Ectodermal cell (in vitro differentiated cells): ENCODE measurements around the gene CNPY1.

Experiments used
- H3K27ac ChIP-seq: 2 replicates; pipeline ENCODE4 v1.7.0; 2013; ENCODE audit warnings: mild to moderate bottlenecking, low read depth, low read length; ENCODE audit not compliant: insufficient read depth, poor library complexity, severe bottlenecking
- H3K27me3 ChIP-seq: 2 replicates; pipeline ENCODE4 v1.7.0; 2013; ENCODE audit warnings: mild to moderate bottlenecking, low read length; ENCODE audit not compliant: insufficient read depth, control insufficient read depth, poor library complexity, severe bottlenecking
- H3K36me3 ChIP-seq: one replicate; pipeline ENCODE4 v1.7.0; 2013; ENCODE audit warnings: low read length; ENCODE audit not compliant: control insufficient read depth, insufficient read depth
- H3K4me1 ChIP-seq: one replicate; pipeline ENCODE4 v1.7.0; 2013; ENCODE audit warnings: low read length; ENCODE audit not compliant: control insufficient read depth, insufficient read depth
- H3K4me3 ChIP-seq: 2 replicates; pipeline ENCODE4 v1.7.0; 2013; ENCODE audit warnings: low read depth, low read length, control low read depth; ENCODE audit not compliant: insufficient read depth
- H3K9me3 ChIP-seq: 2 replicates; pipeline ENCODE4 v1.7.0; 2013; ENCODE audit warnings: mild to moderate bottlenecking, low read length, moderate library complexity; ENCODE audit not compliant: control insufficient read depth
- WGBS, 2 experiments: methylation state at CpG; one replicate each; pipeline ENCODE4 v1.1.7; 2013; ENCODE audit warnings: missing lambda C conversion rate in 2 of 2; 5-methylcytosine and 5-hydroxymethylcytosine counted together

The CNPY1 gene

GRCh38 chr7:155466814-155467733 lies 79.3 kb downstream of the CNPY1 start:
- peaks cover 31% of the 10 kb centered on the region for H3K4me1 ChIP-seq
- no peaks in the 10 kb centered on the region for H3K36me3 ChIP-seq
- peaks cover 100% of the 10 kb centered on the region for H3K27me3 ChIP-seq
- WGBS, 2 experiments, result 1% methylated on average over 78 of the region's 78 CpGs
- no peak overlapping the region for H3K27ac ChIP-seq
- H3K4me3 ChIP-seq, result peak overlapping the region; percentile 15
- no peaks in the 10 kb centered on the region for H3K9me3 ChIP-seq

GRCh38 chr7:155466142-155466813 lies 80.1 kb downstream of the CNPY1 start:
- H3K36me3 ChIP-seq, result no peaks in the 10 kb centered on the region
- peaks cover 23% of the 10 kb centered on the region for H3K4me1 ChIP-seq
- 3 to 4% methylated on average over 42 of the region's 42 CpGs for WGBS, 2 experiments
- no peak overlapping the region for H3K4me3 ChIP-seq
- no peak overlapping the region for H3K27ac ChIP-seq
- no peaks in the 10 kb centered on the region for H3K9me3 ChIP-seq
- H3K27me3 ChIP-seq, result peaks cover 100% of the 10 kb centered on the region

GRCh38 chr7:155465761-155466141 lies 80.6 kb downstream of the CNPY1 start:
- H3K27me3 ChIP-seq, result peaks cover 100% of the 10 kb centered on the region
- no peak overlapping the region for H3K27ac ChIP-seq
- H3K9me3 ChIP-seq, result no peaks in the 10 kb centered on the region
- H3K4me1 ChIP-seq, result peaks cover 18% of the 10 kb centered on the region
- no peaks in the 10 kb centered on the region for H3K36me3 ChIP-seq
- no peak overlapping the region for H3K4me3 ChIP-seq
- WGBS, 2 experiments, result 19 to 21% methylated on average over 9 of the region's 9 CpGs

- H3K27me3 ChIP-seq, result peaks cover 100% of the 10 kb centered on the region
- no peak overlapping the region for H3K27ac ChIP-seq
- 6 to 7% methylated on average over 32 to 33 of the region's 33 CpGs for whole genome bisulfite sequencing, 2 experiments
These were observed 81.2 kb downstream of the CNPY1 start for GRCh38 chr7:155464948-155465739.

GRCh38 chr7:155464183-155464582 lies 82.2 kb downstream of the CNPY1 start:
- WGBS, 2 experiments, result 9 to 17% methylated on average over 4 of the region's 6 CpGs
- Histone ChIP-seq H3K4me1 (peaks cover 23% of the 10 kb centered on the region), H3K4me3 (no peak overlapping the region), H3K36me3 (no peaks in the 10 kb centered on the region), H3K27ac (no peak overlapping the region), H3K27me3 (peaks cover 100% of the 10 kb centered on the region), H3K9me3 (no peaks in the 10 kb centered on the region)

More at GRCh38 chr7:155464948-155465739, 81.2 kb downstream of the CNPY1 start:
- Histone ChIP-seq H3K9me3 (no peaks in the 10 kb centered on the region), H3K4me1 (peaks cover 15% of the 10 kb centered on the region), H3K36me3 (no peaks in the 10 kb centered on the region), H3K4me3 (no peak overlapping the region)

- no peak overlapping the region for H3K27ac ChIP-seq
- H3K9me3 ChIP-seq, result no peaks in the 10 kb centered on the region
- no peak overlapping the region for H3K4me3 ChIP-seq
- peaks cover 16% of the 10 kb centered on the region for H3K4me1 ChIP-seq
- peaks cover 100% of the 10 kb centered on the region for H3K27me3 ChIP-seq
- H3K36me3 ChIP-seq, result no peaks in the 10 kb centered on the region
- WGBS, 2 experiments, result 4 to 5% methylated on average over 15 of the region's 15 CpGs
These were observed 83.1 kb downstream of the CNPY1 start for GRCh38 chr7:155463114-155463811.

- H3K36me3 ChIP-seq, result no peaks in the 10 kb centered on the region
- WGBS, 2 experiments, result 9% methylated on average over 30 to 33 of the region's 33 CpGs
- H3K4me3 ChIP-seq, result no peak overlapping the region
- no peaks in the 10 kb centered on the region for H3K9me3 ChIP-seq
- peaks cover 16% of the 10 kb centered on the region for H3K4me1 ChIP-seq
- peaks cover 98% of the 10 kb centered on the region for H3K27me3 ChIP-seq
- H3K27ac ChIP-seq, result no peak overlapping the region
These were observed 84.1 kb downstream of the CNPY1 start for GRCh38 chr7:155462163-155462735.

- Histone ChIP-seq H3K4me3 (no peak overlapping the region), H3K4me1 (peaks cover 16% of the 10 kb centered on the region), H3K36me3 (no peaks in the 10 kb centered on the region), H3K27me3 (peaks cover 98% of the 10 kb centered on the region), H3K9me3 (no peaks in the 10 kb centered on the region), H3K27ac (no peak overlapping the region)
- 5 to 6% methylated on average over 3 of the region's 3 CpGs for WGBS, 2 experiments
These were observed 84.7 kb downstream of the CNPY1 start for GRCh38 chr7:155461631-155462030.

GRCh38 chr7:155460926-155461613 lies 85.3 kb downstream of the CNPY1 start:
- WGBS, 2 experiments, result 11% methylated on average over 8 of the region's 8 CpGs
- Histone ChIP-seq H3K4me3 (no peak overlapping the region), H3K27ac (no peak overlapping the region), H3K9me3 (no peaks in the 10 kb centered on the region), H3K4me1 (peaks cover 16% of the 10 kb centered on the region), H3K27me3 (peaks cover 98% of the 10 kb centered on the region), H3K36me3 (no peaks in the 10 kb centered on the region)
